ENCODE results near the gene MCM5.

The MCM5 gene
- total RNA-seq = 23.1 to 149 (median 96.2) reads per million in 18 experiments

- peak; percentile 98 to 99 for DNase-seq
Observed at GRCh38 chr22:35399678-35400500, at the start of gene MCM5. Gene MCM5 (plus strand): TSS chr22:35400140. CDS start chr22:35400439, 299 bp downstream.

DNA sequence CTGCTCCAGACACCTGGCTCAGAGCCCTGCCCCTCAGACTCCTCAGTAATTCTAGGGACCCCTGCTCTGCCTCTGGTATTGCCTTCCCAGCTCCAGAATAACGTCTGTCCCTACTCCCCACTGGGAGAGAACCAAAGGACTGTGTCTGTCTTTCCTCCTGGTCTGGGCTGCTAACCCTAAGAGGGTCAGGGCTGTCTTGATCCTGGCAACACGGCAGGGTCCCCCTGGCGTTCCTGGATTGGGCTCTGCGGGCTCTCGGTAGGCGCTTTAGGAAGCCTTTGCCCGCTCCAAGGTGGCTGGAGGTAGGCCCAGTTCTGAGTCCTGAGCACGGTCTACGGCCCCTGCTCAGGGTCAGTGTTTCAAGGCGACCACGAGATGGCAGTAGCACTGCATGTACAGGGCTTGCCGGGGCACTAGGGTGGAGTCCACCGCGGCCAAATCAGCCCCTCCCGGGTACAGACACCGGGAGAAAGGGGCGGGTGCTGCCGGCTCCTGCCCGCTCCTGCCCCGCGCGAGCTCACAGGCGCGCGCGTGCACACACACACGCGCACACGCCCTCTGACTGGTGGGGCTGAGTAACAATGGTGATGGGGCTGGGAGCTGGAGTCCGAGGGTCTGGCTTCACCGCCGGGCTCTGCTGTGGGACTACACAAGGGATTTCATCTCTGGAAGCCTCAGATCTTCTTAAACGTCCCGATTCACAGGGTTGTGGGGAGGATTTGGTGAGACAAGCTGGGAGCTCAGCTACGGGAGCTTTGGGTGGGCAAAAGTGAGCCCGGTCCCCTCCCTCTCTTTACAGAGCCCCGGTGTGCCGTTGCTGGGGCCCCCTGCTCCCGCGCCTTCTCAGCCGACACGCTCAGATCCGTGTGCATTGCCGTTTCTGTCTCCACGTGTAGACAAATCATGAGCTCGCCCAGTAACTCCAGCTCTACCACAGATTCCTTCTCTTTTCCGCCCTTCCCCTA is 49.1 kb upstream of the MCM5 start:
- DNase-seq = peak; percentile 81 to 91

DNA sequence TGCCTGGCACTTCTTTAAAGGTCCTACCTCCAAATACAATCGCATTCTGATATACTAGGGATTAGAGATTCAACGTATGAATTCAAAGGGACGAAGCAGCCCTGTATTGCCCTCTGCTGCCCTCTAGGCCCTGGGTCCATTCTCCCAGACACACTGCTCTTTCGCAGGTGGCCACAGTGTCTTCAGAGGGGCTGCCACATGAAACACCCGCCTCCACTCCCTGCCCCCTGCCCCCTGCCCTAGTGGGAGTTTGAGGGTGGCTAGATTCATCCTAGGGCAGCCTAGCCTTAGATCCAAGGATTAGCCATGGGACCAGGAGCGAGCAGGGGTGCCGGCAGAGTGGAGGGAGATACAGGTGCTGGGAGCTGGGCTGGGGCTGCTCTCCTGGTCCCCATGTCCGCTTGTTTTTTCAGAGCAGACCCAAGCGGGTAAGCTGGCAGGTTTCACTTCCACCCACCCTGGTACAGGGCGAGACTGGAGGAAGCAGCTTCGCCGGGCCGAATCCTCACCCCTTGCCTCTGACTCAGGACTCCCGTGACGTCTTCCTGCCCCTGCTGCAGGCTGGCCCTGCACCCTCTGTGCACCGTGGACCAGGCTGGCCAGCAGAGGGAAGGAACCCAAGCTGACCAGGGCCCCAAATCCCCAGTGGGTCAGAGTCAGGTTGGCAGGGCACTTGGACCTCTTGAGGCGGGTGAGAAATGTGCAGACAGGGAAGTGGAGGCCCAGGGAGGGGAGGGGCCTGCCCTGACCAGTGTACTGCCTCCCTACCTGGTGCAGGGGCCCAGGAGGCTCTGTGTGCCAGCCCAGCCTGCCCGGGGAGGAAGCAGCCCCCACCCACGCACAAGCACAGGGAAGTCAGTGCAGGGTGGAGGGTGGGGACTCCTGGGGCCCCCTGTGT is 47.5 kb upstream of the MCM5 start:
- DNase-seq = peak; percentile 98

- DNase-seq = peak; percentile 74 to 89
Observed at GRCh38 chr22:35353318-35353717, 46.6 kb upstream of the MCM5 start.

GRCh38 chr22:35354068-35354467 is 45.9 kb upstream of the MCM5 start:
- DNase-seq = no peak

DNA sequence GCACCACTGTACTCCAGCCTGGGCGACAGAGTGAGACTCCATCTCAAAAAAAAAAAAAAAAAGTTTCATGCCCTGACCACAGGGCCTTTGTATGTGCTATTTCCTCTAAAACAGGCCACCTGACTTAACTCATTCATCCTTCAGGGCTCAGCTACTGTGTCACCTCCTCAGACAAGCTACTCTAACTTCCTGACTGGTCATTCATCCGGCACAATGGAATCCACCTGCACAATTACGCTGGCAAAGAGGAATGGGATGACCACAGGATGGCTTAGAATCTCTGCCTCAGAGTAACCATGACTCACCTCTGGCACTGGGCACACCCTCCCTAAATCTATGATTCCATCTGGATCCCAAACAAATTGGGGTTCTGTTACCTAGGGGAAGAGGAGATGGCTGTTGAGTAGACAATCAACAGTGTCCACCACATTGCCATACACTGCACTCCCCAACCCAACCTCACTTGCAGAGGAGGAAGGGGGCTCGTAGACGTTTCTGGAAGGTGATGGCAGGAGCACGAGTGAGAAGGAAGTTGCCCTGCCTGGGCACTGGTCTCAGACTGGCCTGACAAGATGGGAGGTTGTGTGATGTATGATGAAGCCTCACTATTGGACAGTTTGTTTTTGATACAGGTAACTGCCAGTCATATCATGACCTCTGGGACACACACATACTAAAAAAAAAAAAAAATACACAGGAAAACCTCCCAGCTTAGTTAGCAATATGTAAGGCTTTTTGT is 41.9 kb upstream of the MCM5 start:
- DNase-seq = no peak

DNA sequence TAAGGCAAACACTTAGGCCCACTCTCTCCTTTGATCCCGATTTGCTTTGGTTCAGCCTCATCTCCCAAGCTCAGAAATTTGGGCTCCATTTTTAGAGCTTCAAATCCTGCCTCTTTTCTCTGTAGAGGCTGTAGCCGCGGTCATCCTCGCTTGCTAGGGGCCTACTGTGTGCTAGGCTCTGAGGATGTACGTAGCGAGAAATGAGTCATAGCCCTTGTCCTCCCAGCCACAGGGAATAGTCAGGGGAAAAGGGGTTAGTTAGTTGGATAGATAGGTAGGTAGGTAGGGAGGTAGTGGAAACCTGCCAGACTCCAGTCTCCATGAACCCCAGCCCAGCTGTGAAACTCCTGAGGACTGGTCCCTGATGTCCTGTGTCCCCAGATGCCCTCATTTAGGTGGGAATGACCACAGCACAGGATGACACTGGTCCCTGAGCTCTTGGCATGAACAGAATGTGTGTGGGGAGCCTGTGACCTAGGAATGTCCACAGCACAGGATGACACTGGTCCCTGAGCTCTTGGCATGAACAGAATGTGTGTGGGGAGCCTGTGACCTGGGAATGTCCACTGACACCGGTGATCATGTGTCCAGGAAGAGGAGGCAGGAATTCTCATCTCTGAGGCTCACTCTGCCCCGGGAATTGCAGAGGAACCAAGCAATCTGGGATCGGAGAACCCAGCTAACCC is 40.4 kb upstream of the MCM5 start:
- DNase-seq = no peak

- no peak for DNase-seq
Observed at GRCh38 chr22:35361001-35361558, 38.9 kb upstream of the MCM5 start.

- no peak for DNase-seq
Observed at GRCh38 chr22:35363566-35364086, 36.3 kb upstream of the MCM5 start.

- peak; percentile 85 to 91 for DNase-seq
Observed at GRCh38 chr22:35364230-35364629, 35.7 kb upstream of the MCM5 start.

DNA sequence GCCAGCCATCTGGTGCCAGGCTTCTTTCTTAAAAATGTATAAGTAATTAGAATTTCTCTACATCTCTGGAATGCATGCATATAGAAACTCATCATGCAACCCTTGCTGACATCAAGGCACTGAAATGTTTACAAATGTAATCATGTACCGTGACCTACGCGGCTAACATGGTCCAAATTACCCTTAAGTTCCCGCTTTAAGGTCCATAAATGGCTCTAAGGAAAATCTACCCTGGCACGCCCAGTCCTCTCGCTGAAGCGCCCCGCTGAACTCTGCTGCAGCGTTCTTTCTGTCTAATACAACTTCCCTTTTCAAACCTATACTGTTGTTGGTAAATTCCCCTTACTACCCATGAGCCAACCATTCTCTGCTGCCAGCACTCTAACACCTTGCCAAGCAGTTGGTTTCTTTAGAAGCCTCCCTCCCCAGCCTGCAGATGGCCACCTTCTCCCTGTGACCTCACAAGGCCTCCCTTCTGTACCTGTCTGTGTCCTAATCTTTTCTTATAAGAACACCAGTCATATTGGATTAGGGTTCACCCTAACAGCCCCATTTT is 32.5 kb upstream of the MCM5 start:
- peak; percentile 70 to 81 for DNase-seq

GRCh38 chr22:35368386-35368785 is 31.6 kb upstream of the MCM5 start:
- no peak for DNase-seq

- no peak for DNase-seq
Observed at GRCh38 chr22:35369996-35370395, 29.9 kb upstream of the MCM5 start.

DNA sequence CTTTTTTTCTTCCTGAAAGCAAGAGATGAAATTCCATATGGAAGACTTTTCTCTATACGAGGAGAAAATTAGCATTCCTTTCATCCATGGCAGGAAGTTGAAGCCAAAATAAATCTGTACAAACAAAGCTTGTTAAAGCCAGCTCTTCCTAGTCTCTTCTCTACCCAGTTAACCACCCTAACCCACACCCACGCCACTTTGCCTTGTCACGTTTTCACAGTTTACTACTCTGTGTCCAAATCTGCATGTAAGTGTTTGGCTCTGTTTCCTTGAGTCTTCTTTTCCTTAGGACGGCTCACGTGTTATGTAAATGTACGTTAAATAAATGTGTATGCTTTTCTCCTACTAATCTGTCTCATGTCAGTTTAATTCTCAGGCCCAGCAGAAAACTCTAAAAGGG is 26.2 kb upstream of the MCM5 start:
- DNase-seq = no peak

DNA sequence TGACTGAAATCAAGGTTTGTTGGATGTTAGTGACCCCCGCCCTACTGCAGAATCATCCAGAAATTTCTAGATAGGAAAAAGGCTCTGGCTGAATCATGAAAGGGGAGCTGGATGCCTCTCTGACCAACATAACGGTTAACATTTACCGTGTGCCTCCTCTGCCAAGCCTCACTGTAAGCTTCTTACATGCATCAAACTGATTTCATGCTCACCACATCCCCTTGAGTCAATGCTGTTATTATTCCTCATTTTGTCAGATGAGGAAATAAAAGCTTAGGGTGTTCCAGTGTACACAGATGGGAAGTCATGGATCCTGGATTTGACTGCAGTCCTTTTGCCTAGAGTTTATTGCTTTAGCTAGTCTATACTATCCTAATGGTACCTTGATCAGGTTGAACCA is 24.9 kb upstream of the MCM5 start:
- peak; percentile 85 to 90 for DNase-seq

GRCh38 chr22:35375526-35375925 is 24.4 kb upstream of the MCM5 start:
- no peak for DNase-seq

DNA sequence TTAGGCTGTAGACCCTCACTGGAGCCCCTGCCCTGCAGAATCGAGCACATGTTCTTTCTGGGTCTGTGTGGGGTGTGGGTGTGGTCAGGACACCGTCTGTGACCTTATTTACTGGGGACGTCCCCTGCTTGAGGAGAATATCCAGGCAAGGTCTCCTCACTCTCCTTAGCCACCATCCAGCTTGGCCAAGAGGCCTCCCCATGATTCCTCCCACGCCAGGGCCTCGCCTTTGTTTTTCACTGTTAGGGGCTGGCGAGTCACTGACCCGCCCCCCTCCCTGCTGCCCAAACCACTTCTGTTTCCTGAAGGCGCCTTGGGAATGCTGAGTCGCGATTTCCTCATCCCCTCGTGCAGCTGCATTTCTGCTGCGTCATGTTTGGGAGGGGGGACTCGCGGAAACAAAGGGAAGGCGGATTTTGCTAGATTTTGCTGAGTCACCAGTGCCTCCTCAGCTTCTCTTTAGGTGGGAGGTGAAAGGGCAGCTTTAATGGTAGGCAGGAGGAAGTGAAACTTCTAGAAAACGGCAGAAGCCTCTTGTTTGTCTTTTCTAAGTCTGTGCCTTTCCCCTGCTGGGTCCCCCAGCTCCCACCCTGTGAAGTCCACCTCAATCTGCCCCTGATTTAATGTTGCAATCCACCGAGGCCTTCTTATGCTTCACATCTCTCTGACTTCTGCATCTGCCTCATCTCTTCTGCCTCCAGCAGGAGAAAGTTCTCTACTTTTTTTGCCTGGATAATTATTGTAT is 23.0 kb upstream of the MCM5 start:
- DNase-seq = peak; percentile 99

DNA sequence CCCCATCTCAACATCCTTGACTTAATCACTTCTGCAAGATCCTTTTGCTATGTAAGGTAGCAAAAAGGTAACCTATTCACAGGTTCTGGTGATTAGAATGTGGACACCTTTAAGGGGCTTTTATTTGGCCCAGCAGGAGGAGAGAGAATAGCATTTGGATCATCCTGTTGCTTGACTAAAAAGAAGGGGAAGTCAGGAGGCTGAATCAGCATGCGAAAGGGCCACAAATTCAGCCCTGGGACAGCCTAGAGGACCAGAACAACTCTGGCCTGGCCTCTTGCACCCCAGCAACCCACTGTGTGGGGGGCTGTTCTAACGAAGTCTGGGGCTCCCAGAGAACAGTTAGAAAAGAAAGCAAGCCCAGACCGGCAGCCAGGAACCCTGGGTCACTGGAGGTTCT is 22.2 kb upstream of the MCM5 start:
- peak; percentile 33 to 63 for DNase-seq

DNA sequence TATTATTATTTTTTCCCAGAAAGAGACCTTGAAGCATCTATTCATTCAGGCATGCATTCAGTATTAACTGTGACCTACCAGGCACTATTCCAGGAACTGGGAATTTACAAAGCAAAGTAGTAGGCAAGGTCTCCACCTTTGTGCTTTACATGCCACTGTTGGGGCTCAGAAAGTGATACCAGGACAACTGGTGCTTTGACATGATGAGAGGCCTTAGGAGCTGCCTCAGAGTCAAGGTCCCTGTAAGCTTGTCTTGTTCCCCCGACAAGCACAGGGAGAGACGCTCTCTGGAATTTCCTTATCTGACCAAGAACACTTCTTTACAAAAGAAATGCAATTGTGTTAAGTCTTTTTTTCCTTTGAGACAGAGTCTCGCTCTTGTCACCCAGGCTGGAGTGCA is 21.3 kb upstream of the MCM5 start:
- DNase-seq = no peak

Data from inflammatory macrophage (primary cell).